Measurements from ENCODE around the gene AUTS2. TPM values are rescaled to one million over a fixed set of nuclear protein-coding genes. Genes with fewer than 3 reads are reported as not detected.

The AUTS2 gene
- total and polyA plus RNA-seq, 10 donors: 6.1 to 54.8 (median 29.1) TPM

DNA sequence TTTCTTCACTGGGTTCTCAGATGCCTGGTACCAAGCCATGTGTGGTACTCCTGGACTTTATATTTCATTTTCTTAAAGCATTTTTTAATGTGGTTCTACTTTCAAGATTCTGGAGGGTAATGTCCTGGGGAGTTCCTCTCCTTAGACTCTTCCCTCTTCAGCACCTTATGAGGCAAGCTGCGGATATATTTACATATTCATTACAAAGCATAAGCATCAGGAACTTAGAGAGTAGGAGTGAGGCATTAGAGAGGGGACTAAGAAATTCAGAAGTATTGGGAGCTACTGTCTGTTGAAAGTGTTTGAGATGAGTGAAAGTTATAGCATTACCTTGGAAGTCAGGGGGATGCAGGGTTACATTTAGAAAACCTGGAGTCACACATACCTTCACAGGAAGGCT, 20.8 kb downstream of the AUTS2 start:
- 81 to 97% (median 91%) methylated on average over 1 of the region's 1 CpG for WGBS, 5 donors
- no peak for DNase-seq
- no peaks in the 10 kb centered on the region for H3K9me3 ChIP-seq
- no peak overlapping the region for H3K4me3 ChIP-seq
- no peaks in the 10 kb centered on the region for H3K36me3 ChIP-seq
- H3K27ac ChIP-seq: no peak overlapping the region
- intact Hi-C loops (cut with DNase I; ENCODE audit: low total_unique reads): no loop called here
- H3K4me1 ChIP-seq: no peaks in the 10 kb centered on the region
- no peaks in the 10 kb centered on the region for H3K27me3 ChIP-seq (replicated peaks in 1 of 7)
- TF ChIP-seq POLR2AphosphoS5 (IDR thresholded peaks at IDR 0.05) (no peak), POLR2A (IDR thresholded peaks at IDR 0.05) (no peak)
- TF ChIP-seq, protein P1, sequence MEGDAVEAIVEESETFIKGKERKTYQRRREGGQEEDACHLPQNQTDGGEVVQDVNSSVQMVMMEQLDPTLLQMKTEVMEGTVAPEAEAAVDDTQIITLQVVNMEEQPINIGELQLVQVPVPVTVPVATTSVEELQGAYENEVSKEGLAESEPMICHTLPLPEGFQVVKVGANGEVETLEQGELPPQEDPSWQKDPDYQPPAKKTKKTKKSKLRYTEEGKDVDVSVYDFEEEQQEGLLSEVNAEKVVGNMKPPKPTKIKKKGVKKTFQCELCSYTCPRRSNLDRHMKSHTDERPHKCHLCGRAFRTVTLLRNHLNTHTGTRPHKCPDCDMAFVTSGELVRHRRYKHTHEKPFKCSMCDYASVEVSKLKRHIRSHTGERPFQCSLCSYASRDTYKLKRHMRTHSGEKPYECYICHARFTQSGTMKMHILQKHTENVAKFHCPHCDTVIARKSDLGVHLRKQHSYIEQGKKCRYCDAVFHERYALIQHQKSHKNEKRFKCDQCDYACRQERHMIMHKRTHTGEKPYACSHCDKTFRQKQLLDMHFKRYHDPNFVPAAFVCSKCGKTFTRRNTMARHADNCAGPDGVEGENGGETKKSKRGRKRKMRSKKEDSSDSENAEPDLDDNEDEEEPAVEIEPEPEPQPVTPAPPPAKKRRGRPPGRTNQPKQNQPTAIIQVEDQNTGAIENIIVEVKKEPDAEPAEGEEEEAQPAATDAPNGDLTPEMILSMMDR (IDR thresholded peaks at IDR 0.05 in 8 of 11, conservative IDR thresholded peaks at IDR 0.05 in 3 of 11): no peak

DNA sequence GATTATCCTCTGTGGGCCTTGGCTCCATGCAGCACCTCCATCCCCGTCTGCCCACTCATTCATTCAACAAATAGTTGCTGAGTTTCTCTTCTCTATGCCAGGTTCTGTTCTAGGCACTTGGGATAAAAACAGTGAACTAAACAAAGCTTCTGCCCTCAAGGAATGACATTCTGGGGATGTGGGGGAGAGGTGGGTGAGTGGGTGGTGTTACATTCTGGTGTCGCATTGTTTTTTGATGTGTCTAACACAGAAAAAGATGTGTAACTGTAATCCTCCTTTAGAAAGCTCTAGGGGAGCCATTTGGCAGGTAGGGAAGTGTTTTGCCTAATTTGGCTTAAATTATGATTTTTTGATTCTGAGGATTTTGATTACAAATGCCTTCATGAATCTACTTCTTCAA, 21.4 kb downstream of the AUTS2 start:
- WGBS, 5 donors: 75 to 95% (median 86%) methylated on average over 2 of the region's 2 CpGs
- TF ChIP-seq, protein P1 (IDR thresholded peaks at IDR 0.05 in 8 of 11, conservative IDR thresholded peaks at IDR 0.05 in 3 of 11): no peak
- TF ChIP-seq POLR2A (IDR thresholded peaks at IDR 0.05): no peak
- TF ChIP-seq POLR2AphosphoS5 (IDR thresholded peaks at IDR 0.05): no peak

DNA sequence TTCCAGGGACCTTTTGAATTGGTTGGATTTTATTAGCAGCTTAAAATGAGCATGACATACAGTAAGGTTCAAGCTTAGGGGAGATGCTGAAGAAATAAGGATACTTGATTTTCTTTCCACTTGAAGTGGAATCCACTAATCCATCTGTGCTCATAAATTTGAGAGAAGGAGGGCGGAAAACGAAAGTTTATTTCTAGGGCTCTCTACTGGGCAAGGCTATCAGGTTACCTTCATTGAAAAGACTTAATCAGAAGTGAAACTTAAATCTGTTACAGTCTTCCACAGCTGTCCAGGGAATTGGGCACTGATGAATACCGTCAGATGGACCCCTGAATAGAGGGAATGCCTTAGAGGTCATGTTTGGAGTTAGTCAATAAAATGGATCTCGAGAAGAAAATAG, 21.8 kb downstream of the AUTS2 start:
- TF ChIP-seq POLR2AphosphoS5 (IDR thresholded peaks at IDR 0.05): no peak
- no peak for TF ChIP-seq POLR2A (IDR thresholded peaks at IDR 0.05)
- TF ChIP-seq, protein P1 (IDR thresholded peaks at IDR 0.05 in 8 of 11, conservative IDR thresholded peaks at IDR 0.05 in 3 of 11): no peak
- DNase-seq: no peak
- Histone ChIP-seq H3K4me3 (no peak overlapping the region), H3K4me1 (no peaks in the 10 kb centered on the region), H3K27me3 (replicated peaks in 1 of 7) (no peaks in the 10 kb centered on the region), H3K27ac (no peak overlapping the region), H3K9me3 (no peaks in the 10 kb centered on the region), H3K36me3 (no peaks in the 10 kb centered on the region)
- WGBS, 5 donors: 52 to 86% (median 70%) methylated on average over 4 of the region's 4 CpGs
- intact Hi-C loops (cut with DNase I; ENCODE audit: low total_unique reads): no loop called here

More for the DNA sequence above, 21.4 kb downstream of the AUTS2 start:
- no peaks in the 10 kb centered on the region for H3K27me3 ChIP-seq (replicated peaks in 1 of 7)
- no peaks in the 10 kb centered on the region for H3K9me3 ChIP-seq
- no peak for DNase-seq
- no peak overlapping the region for H3K4me3 ChIP-seq
- H3K27ac ChIP-seq: no peak overlapping the region
- H3K4me1 ChIP-seq: no peaks in the 10 kb centered on the region
- no peaks in the 10 kb centered on the region for H3K36me3 ChIP-seq
- intact Hi-C loops (cut with DNase I; ENCODE audit: low total_unique reads): no loop called here

DNA sequence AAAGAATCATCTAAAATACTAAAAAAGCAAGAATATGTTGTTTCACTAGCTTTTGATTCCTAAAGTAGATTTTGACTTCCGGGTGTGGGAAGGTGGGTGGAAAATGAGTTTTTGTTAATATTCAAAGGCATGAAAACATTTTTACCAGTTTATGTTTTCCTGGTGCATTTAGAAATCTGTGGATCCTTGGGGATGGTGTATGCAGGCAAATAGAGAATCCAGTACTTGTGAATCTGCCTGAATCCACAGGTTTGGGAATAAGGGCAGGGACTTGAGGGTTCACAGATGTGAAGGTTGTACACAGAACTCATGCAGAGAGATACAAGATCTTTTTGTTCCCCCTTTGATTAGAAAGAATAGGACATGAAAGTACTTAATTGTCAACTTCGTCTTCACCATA, 22.4 kb downstream of the AUTS2 start:
- H3K9me3 ChIP-seq: no peaks in the 10 kb centered on the region
- H3K4me3 ChIP-seq: no peak overlapping the region
- H3K36me3 ChIP-seq: no peaks in the 10 kb centered on the region
- H3K27me3 ChIP-seq (replicated peaks in 1 of 7): no peaks in the 10 kb centered on the region
- no peaks in the 10 kb centered on the region for H3K4me1 ChIP-seq
- intact Hi-C loops (cut with DNase I; ENCODE audit: low total_unique reads): no loop called here
- no peak overlapping the region for H3K27ac ChIP-seq
- no peak for DNase-seq
- WGBS, 5 donors: 87 to 96% (median 94%) methylated on average over 2 of the region's 2 CpGs
- TF ChIP-seq, protein P1 (IDR thresholded peaks at IDR 0.05 in 8 of 11, conservative IDR thresholded peaks at IDR 0.05 in 3 of 11): no peak
- TF ChIP-seq POLR2A (IDR thresholded peaks at IDR 0.05) (no peak), POLR2AphosphoS5 (IDR thresholded peaks at IDR 0.05) (no peak)

Data from spleen (tissue), 11 donors.